ENCODE measurements around the gene SLC4A5. TPM values are rescaled to one million over a fixed set of nuclear protein-coding genes. Genes with fewer than 3 reads are reported as not detected.
A peak's percentile ranks its signal among the peaks of the same experiment; 100 is the strongest.
"Not testable (repeated sequence)": the region's sequence is repeated elsewhere in the genome, so short reads cannot be mapped to it uniquely, and the experiment has no call there.

The SLC4A5 gene
- total RNA-seq, 1 donor from 2014 or later, result 7.2 TPM

- DNase-seq (ENCODE audit: low spot score), result no peak
Measured at GRCh38 chr2:74364533-74365505, 21.6 kb upstream of the SLC4A5 start.

- no peak for DNase-seq (ENCODE audit: low spot score)
Measured at GRCh38 chr2:74361327-74361726, 18.1 kb upstream of the SLC4A5 start.

- DNase-seq (ENCODE audit: low spot score), result no peak
Measured at GRCh38 chr2:74357627-74358026, 14.4 kb upstream of the SLC4A5 start.

GRCh38 chr2:74349889-74350288 is 6.7 kb upstream of the SLC4A5 start:
- DNase-seq (ENCODE audit: low spot score), result no peak

- no peak for DNase-seq (ENCODE audit: low spot score)
Measured at GRCh38 chr2:74347742-74348141, 4.5 kb upstream of the SLC4A5 start.

- DNase-seq (ENCODE audit: low spot score), result no peak
Measured at GRCh38 chr2:74347303-74347702, 4.1 kb upstream of the SLC4A5 start.

GRCh38 chr2:74345272-74345943 is 2.2 kb upstream of the SLC4A5 start:
- no peak for DNase-seq (ENCODE audit: low spot score)

GRCh38 chr2:74336227-74336626 is 7.0 kb downstream of the SLC4A5 start:
- DNase-seq (ENCODE audit: low spot score), result not testable (repeated sequence)

GRCh38 chr2:74334931-74335333 is 8.3 kb downstream of the SLC4A5 start:
- DNase-seq (ENCODE audit: low spot score), result peak; percentile 76

- DNase-seq (ENCODE audit: low spot score), result no peak
Measured at GRCh38 chr2:74333896-74334586, 9.2 kb downstream of the SLC4A5 start.

GRCh38 chr2:74333175-74333574 is 10.0 kb downstream of the SLC4A5 start:
- DNase-seq (ENCODE audit: low spot score), result no peak

GRCh38 chr2:74332550-74333174 is 10.6 kb downstream of the SLC4A5 start:
- no peak for DNase-seq (ENCODE audit: low spot score)

- no peak for DNase-seq (ENCODE audit: low spot score)
Measured at GRCh38 chr2:74328573-74328972, 14.6 kb downstream of the SLC4A5 start.

- DNase-seq (ENCODE audit: low spot score), result no peak
Measured at GRCh38 chr2:74328074-74328473, 15.1 kb downstream of the SLC4A5 start.

GRCh38 chr2:74327627-74328026 is 15.6 kb downstream of the SLC4A5 start:
- no peak for DNase-seq (ENCODE audit: low spot score)

- DNase-seq (ENCODE audit: low spot score), result no peak
Measured at GRCh38 chr2:74327199-74327598, 16.0 kb downstream of the SLC4A5 start.

GRCh38 chr2:74325815-74326214 is 17.4 kb downstream of the SLC4A5 start:
- no peak for DNase-seq (ENCODE audit: low spot score)

GRCh38 chr2:74321737-74322136 is 21.5 kb downstream of the SLC4A5 start:
- DNase-seq (ENCODE audit: low spot score), result no peak

- no peak for DNase-seq (ENCODE audit: low spot score)
Measured at GRCh38 chr2:74317701-74318100, 25.5 kb downstream of the SLC4A5 start.

- no peak for DNase-seq (ENCODE audit: low spot score)
Measured at GRCh38 chr2:74316627-74317295, 26.5 kb downstream of the SLC4A5 start.

GRCh38 chr2:74314107-74314506 is 29.1 kb downstream of the SLC4A5 start:
- no peak for DNase-seq (ENCODE audit: low spot score)
